Cardiac muscle cell (in vitro differentiated cells and primary cell): Measurements from ENCODE around the gene ASH1L. TPM values are rescaled to one million over a fixed set of nuclear protein-coding genes. Genes with fewer than 3 reads are reported as not detected.
A peak's percentile ranks its signal among the peaks of the same experiment; 100 is the strongest.
"Not testable (repeated sequence)": the region's sequence is repeated elsewhere in the genome, so short reads cannot be mapped to it uniquely, and the experiment has no call there.

Experiments
- DNase-seq, 2 donors: peaks; one replicate each; pipeline versions ENCODE4 v3.0.0 to v3.0.0-alpha.2; 2010 to 2017; ENCODE audit warnings: low read depth in 1 of 2, low spot score in 1 of 2
- H3K27ac ChIP-seq: fragments of 200-600 bp; sonication (generic); 2 replicates; pipeline ENCODE4 v1.5.1; 2016
- H3K27me3 ChIP-seq: fragments of 200-600 bp; sonication (generic); 2 replicates; pipeline ENCODE4 v1.6.0; 2016; ENCODE audit warnings: control low read depth
- H3K36me3 ChIP-seq: fragments of 200-600 bp; sonication (generic); 2 replicates; pipeline ENCODE4 v1.5.1; 2016; ENCODE audit warnings: control low read depth
- H3K4me1 ChIP-seq: fragments of 200-600 bp; sonication (generic); 2 replicates; pipeline ENCODE4 v1.8.1; 2017; ENCODE audit warnings: low read depth, mild to moderate bottlenecking, mixed run types
- H3K4me3 ChIP-seq: fragments of 200-600 bp; sonication (generic); 2 replicates; pipeline ENCODE4 v1.5.1; 2016; ENCODE audit warnings: mild to moderate bottlenecking
- H3K9me3 ChIP-seq: fragments of 200-600 bp; sonication (generic); 2 replicates; pipeline ENCODE4 v1.5.1; 2017; ENCODE audit warnings: low read depth, mild to moderate bottlenecking, control low read depth
- CTCF ChIP-seq: IDR thresholded peaks from 2 replicates; pipeline ENCODE4 v1.5.1; 2012; ENCODE audit warnings: low read depth, mild to moderate bottlenecking, low read length
- polyA plus RNA-seq: library from polyadenylated mRNA; unstranded; fragments of >200 nt; fragmentation: Nextera tagmentation; extraction: Ambion mirVana; gene quantifications from 2 replicates; pipeline ENCODE4 v1.2.1, GENCODE V29; 2016
- total RNA-seq: library from RNA; depleted of rRNA; stranded (reverse); fragments of >200 nt; gene quantifications from 2 replicates; pipeline ENCODE4 v1.2.3, GENCODE V29; 2016

The ASH1L gene
- total RNA-seq (18.5 and 31.2 TPM in 2 replicates), polyA plus RNA-seq (25.9 and 27.3 TPM in 2 replicates)

- Histone ChIP-seq H3K36me3 (no peaks in the 10 kb centered on the region), H3K27ac (peak within 1 kb of the TSS; percentile 100), H3K27me3 (no peaks in the 10 kb centered on the region), H3K9me3 (no peaks in the 10 kb centered on the region), H3K4me1 (peaks cover 15% of the 10 kb centered on the region), H3K4me3 (peak within 1 kb of the TSS; percentile 100)
- TF ChIP-seq CTCF, result no peak
- peak; percentile 94 to 97 for DNase-seq
These were observed at the start of gene ASH1L for GRCh38 chr1:155562581-155563376. Gene ASH1L (minus strand): TSS chr1:155562803. CDS start chr1:155521519, 41,284 bp downstream.

DNA sequence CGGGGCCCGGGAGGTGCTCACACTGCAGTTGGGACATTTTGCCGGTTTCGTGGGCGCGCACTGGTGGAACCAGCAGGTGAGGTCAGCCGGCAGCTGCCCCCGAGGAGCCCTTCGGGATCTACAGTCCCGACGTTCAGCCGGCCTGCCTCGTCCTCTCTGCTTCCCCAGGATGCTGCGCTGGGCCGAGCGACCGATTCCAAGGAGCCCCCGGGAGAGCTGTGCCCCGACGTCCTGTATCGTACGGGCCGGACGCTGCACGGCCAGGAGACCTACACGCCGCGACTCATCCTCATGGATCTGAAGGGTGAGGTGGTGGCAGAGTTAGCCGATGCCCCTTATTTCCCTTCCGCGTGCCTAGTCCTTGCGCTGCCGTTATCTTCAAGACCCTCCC lies 47.6 kb upstream of the ASH1L start:
- H3K4me3 ChIP-seq, result peak overlapping the region; percentile 46
- H3K27me3 ChIP-seq, H3K36me3 ChIP-seq, DNase-seq, H3K9me3 ChIP-seq, H3K27ac ChIP-seq, H3K4me1 ChIP-seq: not testable (repeated sequence)

DNA sequence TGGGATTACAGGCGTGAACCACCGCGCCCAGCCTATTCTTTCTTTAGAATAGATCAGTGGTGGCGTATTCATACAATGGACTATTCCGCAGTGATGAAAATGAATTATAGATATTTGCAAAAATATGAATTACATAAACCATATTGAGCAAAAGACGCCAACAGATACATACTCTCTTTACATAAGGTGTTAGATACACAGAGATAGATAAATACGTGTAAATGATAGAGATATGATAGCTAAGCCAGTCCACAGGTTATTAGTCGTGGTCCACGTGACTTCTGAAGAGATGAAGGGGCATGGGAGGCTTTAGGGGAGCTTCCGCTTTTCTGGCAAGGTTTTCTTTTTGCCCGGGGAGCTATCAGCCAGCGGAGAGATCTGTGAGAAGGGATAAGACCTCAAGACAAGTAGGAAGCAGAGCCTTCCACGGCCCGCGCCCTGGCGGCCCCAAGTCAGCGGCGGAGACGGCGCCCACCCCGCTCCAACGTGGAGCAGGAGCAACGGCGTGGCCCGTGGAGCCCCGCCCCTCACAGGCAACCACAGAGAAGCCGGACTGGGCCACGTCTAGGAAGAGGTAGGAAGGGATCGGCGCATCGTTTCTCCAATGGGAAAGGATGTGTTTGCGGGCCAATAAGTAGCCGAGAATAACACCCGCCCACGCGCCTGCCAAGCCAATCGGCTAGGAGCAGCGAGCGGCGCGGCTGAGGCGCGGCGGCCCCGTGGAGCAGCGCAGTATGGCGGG lies 47.1 kb upstream of the ASH1L start, which contains the start of gene MSTO1:
TSS of gene MSTO1 (plus strand) at position 704 of the 742 bp plus-strand sequence. CDS start at position 735, 31 bp downstream.
- peaks cover 3% of the 10 kb centered on the region for H3K36me3 ChIP-seq
- H3K9me3 ChIP-seq, result no peaks in the 10 kb centered on the region
- peak within 1 kb of the TSS; percentile 46 for H3K4me3 ChIP-seq
- TF ChIP-seq CTCF, result no peak
- no peaks in the 10 kb centered on the region for H3K27me3 ChIP-seq
- H3K4me1 ChIP-seq, result no peaks in the 10 kb centered on the region
- DNase-seq, result peak; percentile 98 to 99
- H3K27ac ChIP-seq, result peak within 1 kb of the TSS; percentile 71

DNA sequence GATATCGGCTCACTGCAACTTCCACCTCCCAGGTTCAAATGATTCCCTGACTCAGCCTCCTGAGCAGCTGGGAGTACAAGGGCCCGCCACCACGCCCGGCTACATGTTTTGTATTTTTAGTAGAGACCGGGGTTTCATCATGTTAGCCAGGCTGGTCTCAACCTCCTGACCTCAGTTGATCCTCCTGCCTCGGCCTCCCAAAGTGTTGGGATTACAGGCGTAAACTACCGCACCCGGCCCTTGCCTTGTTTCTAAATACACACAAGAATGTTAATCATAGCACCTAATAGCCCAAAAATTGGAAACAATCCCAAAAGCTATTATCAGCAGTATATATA lies 46.3 kb upstream of the ASH1L start:
- TF ChIP-seq CTCF, result no peak
- no peak overlapping the region for H3K4me3 ChIP-seq
- DNase-seq, result no peak
- H3K27ac ChIP-seq, result no peak overlapping the region
- no peaks in the 10 kb centered on the region for H3K27me3 ChIP-seq
- no peaks in the 10 kb centered on the region for H3K4me1 ChIP-seq
- peaks cover 3% of the 10 kb centered on the region for H3K36me3 ChIP-seq
- no peaks in the 10 kb centered on the region for H3K9me3 ChIP-seq

DNA sequence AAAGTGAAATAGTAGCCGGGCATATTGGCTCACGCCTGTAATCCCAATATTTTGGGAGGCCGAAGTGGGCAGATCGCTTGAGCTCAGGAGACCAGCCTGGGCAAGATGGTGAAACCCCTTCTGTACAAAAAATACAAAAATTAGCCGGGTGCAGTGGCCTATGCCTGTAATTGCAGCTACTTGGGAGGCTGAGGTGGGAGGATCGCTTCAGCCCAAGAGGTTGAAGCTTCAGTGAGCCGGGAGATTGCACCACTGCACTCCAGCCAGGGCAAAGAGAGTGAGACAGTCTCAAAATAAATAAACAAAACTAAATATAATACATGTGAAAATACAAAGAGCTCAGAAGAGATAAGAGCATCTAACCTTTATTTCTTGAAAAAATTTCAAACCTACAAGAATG lies 45.1 kb upstream of the ASH1L start:
- no peaks in the 10 kb centered on the region for H3K9me3 ChIP-seq
- no peak for DNase-seq

GRCh38 chr1:155599828-155600572 lies 37.4 kb upstream of the ASH1L start:
- not testable (repeated sequence) for H3K27me3 ChIP-seq, H3K36me3 ChIP-seq, DNase-seq, H3K4me3 ChIP-seq, H3K9me3 ChIP-seq, H3K27ac ChIP-seq
- peaks cover 12% of the 10 kb centered on the region for H3K4me1 ChIP-seq

More for the DNA sequence above, 45.1 kb upstream of the ASH1L start:
- Histone ChIP-seq H3K36me3 (peaks cover 3% of the 10 kb centered on the region), H3K27ac (no peak overlapping the region), H3K27me3 (no peaks in the 10 kb centered on the region), H3K4me3 (no peak overlapping the region), H3K4me1 (no peaks in the 10 kb centered on the region)
- no peak for TF ChIP-seq CTCF
